NT2/D1 (cell line): ENCODE results near the gene CYP11A1.

Experiments used
- SUZ12 ChIP-seq: IDR thresholded peaks from 2 replicates; pipeline ENCODE4 v1.6.1; 2011; ENCODE audit not compliant: insufficient read length, insufficient read depth; ENCODE audit errors: extremely low read depth
- YY1 ChIP-seq: IDR thresholded peaks from 2 replicates; pipeline ENCODE4 v1.6.1; 2011; ENCODE audit not compliant: insufficient read length, insufficient read depth
- ZNF274 ChIP-seq: IDR thresholded peaks from 2 replicates; pipeline ENCODE4 v1.6.1; 2011; ENCODE audit warnings: mild to moderate bottlenecking, low read depth, low read length

DNA sequence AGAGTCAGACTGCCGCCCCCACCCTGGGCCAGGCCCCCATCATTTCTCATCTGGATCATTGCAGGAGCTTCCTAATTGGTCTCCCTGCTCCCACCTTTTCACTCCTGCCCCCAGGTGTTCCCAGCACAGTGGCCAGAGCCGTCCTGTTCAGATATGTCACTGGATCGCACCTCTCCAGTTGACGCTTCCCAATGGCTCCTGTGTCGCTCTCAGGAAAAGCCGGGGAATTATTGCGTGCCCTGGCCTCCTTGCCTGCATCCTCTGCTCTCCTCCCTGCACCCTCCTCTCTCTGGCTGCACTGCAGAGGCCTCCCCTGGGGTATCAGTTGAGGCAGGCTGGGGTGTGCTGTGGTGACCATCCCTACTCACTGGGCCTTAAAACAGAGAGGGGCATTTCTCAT lies 25.5 kb upstream of the CYP11A1 start:
- TF ChIP-seq ZNF274: no peak
- TF ChIP-seq YY1: no peak
- TF ChIP-seq SUZ12: no peak
